ENCODE results near the gene PLEKHM1.
A peak's percentile ranks its signal among the peaks of the same experiment; 100 is the strongest.
"Not testable (repeated sequence)": the region's sequence is repeated elsewhere in the genome, so short reads cannot be mapped to it uniquely, and the experiment has no call there.

Gene PLEKHM1

DNA sequence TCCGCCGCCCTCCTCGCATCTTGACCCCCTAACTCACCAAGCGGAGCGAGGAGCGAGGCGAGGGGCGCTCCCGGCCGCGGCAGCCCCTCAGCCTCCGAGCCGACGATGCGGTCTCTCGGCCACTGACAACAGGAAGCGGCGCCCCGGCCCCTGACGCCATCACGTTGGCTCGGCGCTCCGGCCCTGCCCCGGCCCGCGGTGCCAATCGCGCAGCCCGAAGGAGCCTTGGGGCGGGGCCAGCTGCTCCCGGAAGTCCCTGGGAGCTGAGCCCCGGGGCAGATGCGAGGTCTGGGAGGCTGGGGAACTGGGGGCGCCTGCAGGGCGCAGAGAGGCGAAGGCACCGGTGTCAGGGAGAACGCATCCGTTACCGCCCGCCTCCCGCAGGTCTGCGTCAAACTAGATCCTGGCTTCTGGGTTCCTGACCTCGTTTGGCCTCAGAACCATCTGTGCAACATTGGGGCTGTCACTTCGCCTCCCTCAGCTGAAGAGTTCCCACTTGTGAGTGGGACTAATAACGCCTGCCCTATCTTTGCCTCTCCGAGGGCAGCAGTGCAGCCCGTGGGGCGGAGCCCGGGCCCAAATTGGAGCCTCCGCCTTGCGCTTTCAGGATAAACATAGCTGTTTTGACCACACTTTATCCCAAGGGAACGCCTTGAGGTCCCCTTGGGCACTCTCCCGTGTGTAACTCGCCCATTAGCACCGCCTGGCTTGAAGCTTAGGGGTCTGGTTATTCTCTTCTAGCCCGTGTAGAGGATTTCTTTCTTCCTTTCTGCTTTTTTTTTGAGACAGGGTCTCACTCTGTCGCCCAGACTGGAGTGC lies at the start of gene PLEKHM1:
Gene PLEKHM1 (minus strand): TSS at position 107 of the 819 bp plus-strand sequence. CDS start 8,237 bp downstream, outside the sequence.
- peak; percentile 55 for DNase-seq

DNA sequence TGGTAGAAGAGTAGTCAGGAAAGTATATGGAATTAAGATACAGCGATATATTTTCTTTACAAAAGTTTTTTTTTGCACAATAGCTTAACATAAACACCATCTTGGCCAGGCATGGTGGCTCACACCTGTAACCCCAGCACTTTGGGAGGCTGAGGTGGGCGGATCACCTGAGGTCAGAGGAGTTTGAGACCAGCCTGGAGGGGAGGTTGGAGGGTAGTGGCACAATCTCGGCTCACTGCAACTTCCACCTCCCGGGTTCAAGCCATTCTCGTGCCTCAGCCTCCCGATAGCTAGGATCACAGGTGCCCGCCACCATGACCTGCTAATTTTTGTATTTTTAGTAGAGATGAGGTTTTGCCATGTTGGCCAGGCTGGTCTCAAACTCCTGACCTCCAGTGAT lies 47.6 kb upstream of the PLEKHM1 start:
- DNase-seq = not testable (repeated sequence)

DNA sequence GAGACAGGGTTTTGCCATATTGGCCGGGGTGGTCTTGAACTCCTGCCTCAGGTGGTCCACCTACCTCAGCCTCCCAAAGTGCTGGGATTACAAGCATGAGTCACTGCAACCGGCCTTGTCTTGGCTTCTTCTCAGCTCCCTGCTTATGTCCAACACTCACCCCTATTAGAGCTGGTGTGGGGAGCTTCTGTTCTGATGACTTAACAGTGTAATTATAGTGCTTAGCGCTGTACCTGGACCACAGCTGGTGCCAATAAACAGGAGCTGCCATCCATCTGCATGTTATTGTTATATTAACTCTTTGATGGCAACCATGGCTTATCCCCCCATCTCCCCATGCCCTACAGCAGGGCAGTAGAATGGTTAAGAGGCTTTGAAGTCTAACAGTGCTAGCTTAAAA lies 15.6 kb upstream of the PLEKHM1 start:
- DNase-seq = not testable (repeated sequence)

DNA sequence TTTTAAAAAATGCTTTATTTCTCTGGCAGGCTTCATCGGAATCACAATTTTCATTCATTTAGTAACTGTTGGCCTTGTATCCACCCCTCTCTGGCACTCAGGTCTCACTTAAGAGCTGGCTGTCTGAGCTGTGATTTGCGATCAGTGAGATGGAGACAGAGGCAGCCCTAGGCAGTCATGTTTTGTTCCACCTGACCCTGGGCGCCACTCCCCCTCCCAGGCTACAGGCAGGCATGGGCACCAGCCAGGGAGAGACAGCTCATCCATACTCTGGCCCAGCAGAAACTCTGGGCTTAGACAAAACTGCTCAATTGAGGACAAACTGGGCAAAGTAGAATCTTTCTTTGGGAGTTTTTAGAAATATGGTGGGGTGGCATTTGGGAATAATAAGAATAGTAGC lies 14.7 kb upstream of the PLEKHM1 start:
- not testable (repeated sequence) for DNase-seq

DNA sequence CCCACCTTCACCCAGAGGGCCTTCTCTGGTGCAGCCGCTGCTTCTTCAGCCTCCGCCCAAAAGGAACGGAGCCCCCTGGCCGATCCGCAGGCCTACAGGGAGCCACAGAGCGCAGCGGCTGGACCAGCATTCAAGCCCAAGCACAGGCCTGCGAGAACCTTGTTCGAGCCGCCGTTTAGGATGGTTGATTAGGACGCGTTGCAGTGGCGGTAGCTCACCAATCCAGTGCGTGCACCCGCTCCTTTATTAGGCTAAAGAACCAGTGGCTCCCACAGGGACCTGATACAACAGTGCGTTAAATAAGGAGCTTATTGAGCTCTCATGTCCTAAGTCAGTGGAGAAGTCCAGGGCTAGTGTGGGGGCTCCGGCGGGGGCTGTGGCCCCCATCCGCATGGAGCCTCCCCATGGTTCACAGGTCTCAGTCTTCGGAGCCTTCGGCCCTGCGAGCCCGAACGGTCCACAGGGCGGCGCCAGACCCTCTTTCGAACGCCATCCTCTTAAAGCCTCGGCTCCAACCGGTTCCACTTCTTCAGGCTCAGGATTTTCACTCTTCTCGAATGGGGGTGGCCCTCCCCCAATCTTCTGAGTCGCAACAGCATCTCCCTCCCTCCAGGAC lies 10.7 kb upstream of the PLEKHM1 start:
- not testable (repeated sequence) for DNase-seq

DNA sequence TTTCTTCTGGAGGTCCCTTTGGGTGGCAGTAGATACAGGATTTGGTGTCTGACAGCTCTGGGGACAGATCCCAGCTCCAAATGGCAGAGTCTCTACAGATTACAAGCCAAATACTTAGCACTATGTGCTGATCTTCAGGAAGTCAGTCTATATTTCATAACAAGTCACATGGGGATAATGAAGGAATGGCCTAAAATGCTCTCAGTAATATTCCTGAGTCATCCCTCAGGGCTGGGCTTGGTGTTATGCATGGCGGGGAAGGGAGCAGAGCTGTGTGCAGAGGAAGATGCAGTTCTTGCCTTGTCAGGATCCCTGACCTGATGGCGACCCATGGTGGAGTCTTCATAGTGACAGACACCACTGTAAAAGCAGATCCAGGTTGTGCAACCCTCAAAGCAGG lies 10.0 kb upstream of the PLEKHM1 start:
- DNase-seq = not testable (repeated sequence)

DNA sequence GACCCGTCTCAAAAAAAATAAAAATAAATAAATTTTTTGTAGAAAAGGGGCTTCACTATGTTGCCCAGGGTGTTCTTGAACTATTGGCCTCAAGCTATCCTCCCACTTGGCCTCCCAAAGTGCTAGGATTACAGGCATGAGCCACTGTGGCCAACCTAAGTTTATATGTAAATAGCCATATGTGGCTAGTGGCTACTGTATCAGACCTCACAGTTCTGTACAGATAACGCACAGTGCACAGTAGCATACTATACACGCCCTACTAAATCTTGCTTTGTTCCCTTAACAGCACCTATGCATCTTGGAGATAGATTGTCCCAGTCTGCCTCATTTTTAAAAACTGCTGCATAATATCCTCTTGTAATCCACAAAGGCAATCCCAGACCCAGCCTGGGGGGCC lies 8.7 kb upstream of the PLEKHM1 start:
- not testable (repeated sequence) for DNase-seq

DNA sequence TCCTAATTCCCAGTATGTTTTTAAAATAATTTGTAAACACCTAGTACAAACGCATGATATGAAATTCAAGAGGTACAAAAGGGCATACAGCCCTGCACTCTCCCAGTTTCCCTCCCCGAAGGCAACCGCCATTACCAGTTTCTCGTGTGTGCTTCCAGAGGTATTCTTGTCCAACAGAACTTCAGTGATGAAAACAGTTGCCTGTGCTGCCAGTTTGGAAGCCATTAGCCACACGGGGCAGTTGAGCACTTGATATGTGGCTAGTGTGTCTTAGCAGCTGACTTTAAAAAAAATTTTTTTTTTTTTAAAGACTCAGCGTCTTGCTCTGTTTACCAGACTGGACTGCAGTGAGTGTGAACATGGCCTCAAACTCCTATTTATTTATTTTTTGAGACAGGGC lies 7.9 kb upstream of the PLEKHM1 start:
- DNase-seq = not testable (repeated sequence)

DNA sequence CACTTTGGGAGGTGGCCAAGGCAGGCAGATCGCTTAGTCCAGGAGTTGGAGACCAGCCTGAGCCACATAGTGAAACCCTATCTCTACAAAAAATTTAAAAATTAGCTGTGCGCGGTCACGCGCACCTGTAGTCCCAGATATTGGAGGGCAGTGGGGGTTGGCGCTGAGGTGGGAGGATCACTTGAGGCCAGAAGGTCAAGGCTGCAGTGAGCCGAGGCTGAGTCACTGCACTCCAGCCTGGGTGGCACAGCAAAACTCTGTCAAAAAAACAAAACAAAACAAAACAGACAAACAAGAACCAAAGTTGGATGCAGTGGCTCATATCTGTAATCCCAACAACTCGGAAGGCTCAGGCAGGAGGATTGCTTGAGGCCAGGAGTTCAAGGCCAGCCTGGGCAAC lies 6.9 kb upstream of the PLEKHM1 start:
- DNase-seq = not testable (repeated sequence)

DNA sequence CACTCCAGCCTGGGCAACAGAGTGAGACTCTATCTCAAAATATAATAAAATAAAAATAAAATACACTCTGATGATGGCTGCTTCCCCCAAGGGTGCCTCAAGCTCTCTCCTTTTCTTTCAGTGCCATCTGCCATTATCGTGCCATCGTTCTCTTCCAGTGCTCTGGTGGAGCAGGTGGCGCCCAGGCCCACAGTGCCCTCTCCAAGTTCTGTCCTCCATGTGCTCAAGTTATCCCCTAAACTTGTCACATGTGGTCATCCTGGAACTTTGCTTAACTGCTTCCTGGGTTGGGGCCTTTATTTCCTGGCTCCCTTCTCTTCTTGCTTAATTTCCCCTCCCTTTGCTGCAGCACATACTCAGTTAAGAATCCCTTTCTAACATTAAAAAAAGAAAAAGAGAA lies 6.0 kb upstream of the PLEKHM1 start:
- not testable (repeated sequence) for DNase-seq

DNA sequence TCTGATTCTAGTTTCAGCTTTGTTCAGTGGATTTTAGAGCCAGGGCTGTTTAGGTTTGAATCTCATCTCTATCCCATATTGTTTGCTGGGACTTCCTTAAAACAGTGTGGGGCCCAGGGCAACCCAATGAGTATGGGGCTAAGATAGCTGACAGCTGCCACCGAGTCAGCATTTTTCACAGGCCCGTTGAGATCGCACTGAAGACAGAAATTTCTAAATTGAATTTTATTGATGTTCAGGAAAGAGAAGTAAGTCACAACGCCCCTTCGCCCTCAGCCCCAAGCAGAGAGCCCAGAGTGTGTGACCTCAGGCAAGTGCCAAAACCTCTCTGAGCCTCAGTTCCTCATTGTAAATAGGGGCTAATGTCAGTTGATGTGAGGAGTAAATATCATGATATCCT lies 4.0 kb upstream of the PLEKHM1 start:
- not testable (repeated sequence) for DNase-seq

DNA sequence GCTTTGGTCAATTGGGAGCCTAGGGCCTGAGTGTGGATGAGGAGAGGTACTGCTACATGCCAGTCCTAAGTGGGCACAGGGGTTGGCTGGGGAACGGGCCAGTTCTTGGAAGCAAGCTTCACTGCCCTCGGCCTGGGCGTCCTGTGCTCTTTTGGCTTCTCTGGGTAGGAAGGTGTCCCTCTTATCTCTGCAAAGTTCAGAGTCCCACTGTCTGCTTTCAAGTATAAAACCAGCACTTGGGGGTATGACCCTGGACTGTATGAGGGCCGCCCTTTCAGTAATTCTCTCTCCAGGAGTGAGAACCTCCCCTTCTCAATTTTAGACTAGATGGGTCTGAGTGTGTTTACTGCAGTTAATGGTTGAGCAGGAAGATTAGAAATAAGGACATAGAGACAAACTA lies 1.6 kb upstream of the PLEKHM1 start:
- not testable (repeated sequence) for DNase-seq

DNA sequence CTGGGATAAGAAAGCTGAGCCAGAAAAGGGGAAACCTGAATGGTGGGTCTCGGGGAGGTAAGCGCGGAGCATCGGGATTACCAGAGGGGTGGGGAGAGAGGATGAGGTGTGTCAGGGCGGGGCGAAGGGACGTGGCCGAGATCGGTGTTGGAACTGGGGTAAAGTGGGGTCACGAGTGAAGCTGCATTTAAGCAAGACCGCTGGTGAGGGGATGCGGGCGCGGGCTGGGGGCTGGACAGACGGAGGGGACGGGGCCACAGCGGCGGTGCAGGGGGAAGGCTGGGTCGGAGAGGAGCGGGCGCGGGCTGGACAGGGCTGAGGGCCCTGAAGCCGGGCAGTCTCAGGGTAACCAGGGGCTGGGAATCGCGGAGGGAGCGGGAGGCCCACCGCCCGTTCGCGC lies 323 bp downstream of the PLEKHM1 start:
- not testable (repeated sequence) for DNase-seq

DNA sequence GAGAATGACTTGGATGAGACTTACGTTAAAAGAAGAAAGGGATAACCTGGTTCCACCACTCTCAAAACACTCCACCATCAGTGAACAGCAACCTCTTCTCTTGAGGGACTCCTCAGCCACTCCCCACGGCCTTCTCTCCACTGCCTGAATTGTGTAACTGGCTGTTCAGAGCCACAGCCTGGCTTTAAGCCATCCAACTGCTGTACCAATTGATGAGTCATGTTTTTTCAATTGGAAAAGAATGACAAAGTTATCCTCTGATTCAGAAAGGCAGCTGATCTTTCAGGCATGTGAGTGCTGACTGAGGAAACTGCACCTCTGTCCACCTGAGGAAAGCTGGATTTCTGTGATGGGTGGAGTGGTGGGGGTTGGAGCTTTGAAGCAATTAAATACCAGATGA lies 2.8 kb downstream of the PLEKHM1 start:
- DNase-seq = not testable (repeated sequence)

DNA sequence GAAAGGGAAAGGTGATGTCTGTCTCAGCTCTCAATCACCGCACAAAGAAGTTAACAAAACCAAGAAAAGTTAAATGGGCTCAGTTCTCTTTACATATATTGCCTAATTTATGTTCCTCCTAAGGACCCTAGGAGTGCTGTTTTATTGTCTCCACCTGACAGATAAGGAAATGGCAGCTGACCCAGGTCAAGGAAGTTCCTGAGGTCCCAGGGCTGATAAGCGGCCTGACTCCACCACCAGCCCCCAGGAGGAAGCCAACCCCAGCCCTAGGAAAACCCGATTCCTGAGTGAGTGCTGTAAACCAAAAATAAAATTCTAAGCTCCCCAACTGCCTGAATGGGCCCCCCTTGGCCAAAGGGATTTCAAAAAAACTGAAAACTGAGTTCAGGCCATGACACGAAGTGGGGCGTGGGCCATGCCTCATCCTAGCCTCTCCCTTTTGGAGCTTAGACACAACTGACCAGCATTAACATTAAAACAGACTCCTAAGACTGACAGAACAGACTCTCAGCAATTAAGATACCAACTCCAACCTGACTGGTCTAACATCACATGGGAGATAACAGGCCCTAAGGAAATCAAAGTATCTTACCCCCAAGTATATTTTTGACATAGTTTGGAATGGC lies 6.8 kb downstream of the PLEKHM1 start:
- DNase-seq = not testable (repeated sequence)

DNA sequence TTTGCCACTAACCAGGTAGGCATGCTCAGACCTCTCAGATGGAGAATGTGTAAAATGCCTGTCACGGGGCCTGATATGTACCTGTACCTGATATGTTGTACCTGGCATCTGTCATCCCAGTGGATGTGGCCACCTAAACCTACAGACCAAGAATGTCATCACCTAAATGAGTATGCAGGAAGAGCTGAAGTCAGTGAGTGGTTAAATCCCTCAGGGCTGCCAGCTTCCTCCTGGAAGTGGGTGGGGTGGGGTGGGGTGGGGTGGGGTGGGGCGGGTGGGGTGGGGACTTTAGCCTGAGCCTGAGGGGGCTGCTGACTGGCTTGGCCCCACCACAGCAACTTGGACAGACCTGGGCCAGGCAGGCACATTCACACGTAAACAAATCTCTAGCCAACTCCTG lies 7.3 kb downstream of the PLEKHM1 start:
- not testable (repeated sequence) for DNase-seq

DNA sequence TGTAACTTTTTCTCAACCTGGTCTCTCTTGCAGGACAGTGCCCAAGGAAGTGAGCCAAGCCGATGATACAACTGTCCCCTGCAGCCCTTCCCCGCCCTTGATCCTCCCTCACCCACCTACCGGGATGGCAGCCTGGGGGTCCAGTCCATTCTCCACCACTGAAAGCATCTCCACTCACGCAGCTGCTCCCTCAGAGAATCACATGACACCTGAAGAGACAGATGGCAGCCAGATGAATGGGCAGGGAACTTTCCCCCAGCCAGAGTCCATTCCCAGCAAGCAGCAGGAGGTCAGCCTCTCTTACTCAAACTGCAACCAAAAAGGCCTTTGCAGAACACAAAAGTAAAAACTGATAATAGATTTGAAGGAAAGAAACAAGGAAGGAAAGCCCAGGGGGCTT lies 8.2 kb downstream of the PLEKHM1 start:
- DNase-seq = not testable (repeated sequence)

DNA sequence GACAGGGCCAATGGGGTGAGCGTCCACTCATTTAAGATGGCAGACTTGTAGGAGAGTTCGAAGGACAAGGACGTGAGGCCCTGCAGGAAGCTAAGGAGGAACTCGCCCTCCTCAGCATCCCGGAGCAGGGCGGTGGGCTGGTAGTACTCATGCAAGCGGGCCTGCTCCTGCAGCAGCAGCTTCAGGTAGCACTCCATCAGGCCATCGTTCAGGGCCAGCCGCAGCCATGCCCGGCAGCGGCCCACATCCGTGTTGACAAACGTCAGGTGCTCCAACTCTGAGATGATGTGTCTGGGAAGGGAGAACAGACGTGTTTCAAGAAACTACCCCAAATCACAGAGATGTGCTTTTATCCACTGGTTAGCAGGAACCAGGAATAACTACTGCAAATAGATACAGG lies 15.1 kb downstream of the PLEKHM1 start:
- not testable (repeated sequence) for DNase-seq

DNA sequence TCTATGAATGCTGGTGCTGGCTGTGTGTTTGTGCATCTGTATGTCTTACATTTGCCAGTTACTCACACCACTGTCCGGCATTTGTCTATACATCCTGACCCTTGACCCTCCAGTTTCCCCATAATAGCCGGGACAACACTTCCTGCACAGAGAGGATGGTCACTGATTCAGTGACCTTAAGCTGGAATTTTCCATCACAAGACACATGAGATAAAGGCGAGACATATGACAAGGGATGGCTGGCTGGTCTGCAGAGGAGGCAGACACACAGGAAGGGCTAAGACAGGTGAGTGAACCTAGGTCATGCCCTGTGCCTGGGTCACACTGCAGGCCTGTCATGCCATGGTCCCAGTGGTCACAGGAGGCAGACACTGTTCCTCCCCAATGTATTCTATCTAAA lies 18.3 kb downstream of the PLEKHM1 start:
- DNase-seq = not testable (repeated sequence)

DNA sequence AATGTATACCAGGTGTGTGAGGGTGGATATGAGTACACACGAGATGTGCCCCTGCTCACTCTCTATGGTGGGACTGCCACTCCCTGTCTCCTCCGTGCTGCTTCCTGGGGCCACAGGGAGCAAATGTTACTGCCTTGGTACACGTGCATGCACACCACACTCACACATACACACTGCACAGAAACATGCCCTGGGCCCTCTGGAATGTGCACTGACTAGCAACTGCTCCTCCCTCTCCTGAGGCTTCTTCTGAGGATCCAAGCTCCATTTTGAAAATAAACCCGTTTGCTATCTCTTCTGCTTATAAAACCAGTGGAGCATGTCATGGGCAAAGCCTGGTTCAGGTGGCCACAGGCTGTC lies 21.3 kb downstream of the PLEKHM1 start:
- not testable (repeated sequence) for DNase-seq

DNA sequence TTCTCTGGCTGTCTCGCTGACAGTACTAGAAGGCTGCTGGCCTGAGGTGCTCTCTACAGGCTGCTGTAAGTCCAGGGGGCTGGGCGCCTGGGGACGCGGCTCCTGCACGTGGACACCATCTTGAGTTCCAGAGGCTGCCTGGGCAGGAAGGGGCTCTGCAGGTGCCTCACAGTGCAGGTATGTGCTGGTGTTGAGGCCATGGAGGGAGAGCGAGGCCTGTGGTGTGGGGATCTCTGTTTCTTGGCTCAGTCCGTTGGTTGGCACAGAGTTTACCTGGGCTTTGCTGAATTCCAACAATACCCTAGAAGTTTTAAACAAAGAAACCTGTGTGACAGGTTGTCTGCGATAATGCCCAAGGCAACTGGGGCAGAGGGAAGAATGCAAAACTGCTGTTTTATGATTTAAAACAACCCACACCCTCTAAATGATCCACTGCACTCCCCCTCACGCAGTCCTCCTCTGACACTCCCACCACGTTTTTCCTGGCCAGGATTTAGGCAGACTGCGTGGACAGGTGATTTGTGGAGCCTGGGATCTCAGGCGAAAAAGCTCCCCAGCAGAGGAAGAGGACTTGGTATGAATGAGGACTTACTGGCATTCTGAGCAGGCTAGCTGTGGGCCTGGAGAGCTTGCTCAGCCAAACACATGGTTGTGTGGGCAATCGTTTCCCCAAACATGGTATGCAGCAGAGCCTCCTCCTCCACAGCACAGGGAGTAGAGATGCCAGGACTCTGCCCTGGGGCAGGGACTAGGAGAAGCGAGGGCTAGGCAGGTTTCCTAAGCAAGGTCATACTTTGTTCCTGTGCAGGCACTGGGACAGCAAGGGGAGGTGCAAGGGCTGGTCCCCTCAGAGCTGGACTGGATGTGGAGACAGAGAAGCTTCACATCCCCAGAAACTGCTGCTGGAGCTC lies 22.0 kb downstream of the PLEKHM1 start:
- DNase-seq = not testable (repeated sequence)

DNA sequence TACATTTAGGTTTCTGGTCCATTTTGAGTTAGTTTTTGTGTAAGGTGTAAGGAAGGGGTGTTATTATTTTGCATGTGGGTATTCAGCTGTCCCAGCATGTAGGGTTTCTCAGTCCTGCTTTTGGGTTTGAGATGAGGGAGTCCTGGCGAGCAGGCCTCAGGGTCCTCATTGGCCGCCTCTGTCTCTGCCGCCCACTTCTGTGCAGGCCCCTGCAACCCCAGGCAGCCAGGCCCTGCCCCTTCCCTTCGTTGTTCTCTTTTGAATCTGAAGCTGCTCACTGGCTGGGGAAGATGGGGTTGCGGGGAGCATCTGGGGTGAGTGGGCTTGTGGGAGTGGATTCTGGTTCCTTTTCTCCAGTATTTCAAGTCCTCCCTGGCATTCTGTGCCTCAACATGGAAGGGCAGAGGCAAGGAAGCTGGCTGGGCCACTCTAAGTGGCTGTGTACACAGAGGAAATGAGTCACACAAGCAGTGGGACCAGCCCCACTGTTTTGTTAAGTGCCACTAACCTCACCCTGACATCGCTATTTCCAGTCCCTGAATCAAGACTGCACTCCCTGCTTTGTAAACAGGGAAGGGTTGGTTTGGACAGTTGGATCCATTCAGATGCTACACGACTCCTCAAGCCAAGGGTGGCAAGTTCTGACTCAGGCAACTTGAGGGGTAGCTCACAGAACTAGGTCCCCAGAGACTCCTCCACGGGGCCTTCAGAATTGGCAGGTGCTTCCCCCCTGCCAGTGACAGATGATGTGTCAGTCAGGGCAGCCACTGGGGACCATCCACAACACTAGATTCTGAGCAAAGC lies 28.8 kb downstream of the PLEKHM1 start:
- not testable (repeated sequence) for DNase-seq
